Fibroblast of mammary gland (primary cell): Measurements from ENCODE around the gene DGKQ.

ENCODE experiments used
- DNase-seq: peaks from one replicate; pipeline ENCODE4 v3.0.0-alpha.2; 2010; ENCODE audit warnings: low read depth
- H3K4me3 ChIP-seq: 2 replicates; pipeline ENCODE4 v1.5.1; 2011; ENCODE audit warnings: low read depth, mild to moderate bottlenecking, low read length, moderate library complexity; ENCODE audit not compliant: control insufficient read depth
- CTCF ChIP-seq: conservative IDR thresholded peaks from 2 replicates; pipeline ENCODE4 v1.5.1; 2011; ENCODE audit warnings: low read depth, low read length, inconsistent platforms; ENCODE audit not compliant: control insufficient read depth, insufficient read depth

The DGKQ gene

GRCh38 chr4:950136-951020 lies 23.0 kb downstream of the DGKQ start:
- TF ChIP-seq CTCF = no peak
- DNase-seq = no peak

GRCh38 chr4:949656-950055 lies 23.7 kb downstream of the DGKQ start:
- TF ChIP-seq CTCF = no peak
- H3K4me3 ChIP-seq = no peak overlapping the region
- no peak for DNase-seq

More at GRCh38 chr4:950136-951020, 23.0 kb downstream of the DGKQ start:
- no peak overlapping the region for H3K4me3 ChIP-seq

GRCh38 chr4:948936-949300 lies 24.5 kb downstream of the DGKQ start:
- no peak for DNase-seq

GRCh38 chr4:948101-948935 lies 25.1 kb downstream of the DGKQ start:
- DNase-seq = no peak
- no peak overlapping the region for H3K4me3 ChIP-seq
- TF ChIP-seq CTCF = no peak

More at GRCh38 chr4:948936-949300, 24.5 kb downstream of the DGKQ start:
- TF ChIP-seq CTCF = no peak
- H3K4me3 ChIP-seq = no peak overlapping the region

- TF ChIP-seq CTCF = no peak
- no peak overlapping the region for H3K4me3 ChIP-seq
- DNase-seq = no peak
Observed at GRCh38 chr4:947491-947971, 25.8 kb downstream of the DGKQ start.

GRCh38 chr4:946517-947471 lies 26.6 kb downstream of the DGKQ start:
- DNase-seq = no peak
- TF ChIP-seq CTCF = no peak
- no peak overlapping the region for H3K4me3 ChIP-seq
